Stimulated activated CD4-positive, alpha-beta T cell treated with anti-CD3 and anti-CD28 coated beads, Interleukin-2, amount 100 ng/mL, for 24 hours (primary cell): ENCODE results near the gene VAC14.
A peak's percentile ranks its signal among the peaks of the same experiment; 100 is the strongest.
"Not testable (repeated sequence)": the region's sequence is repeated elsewhere in the genome, so short reads cannot be mapped to it uniquely, and the experiment has no call there.

ENCODE experiments used
- DNase-seq, 2 donors: peaks; one replicate each; pipeline ENCODE4 v3.0.0-alpha.2; 2020

The VAC14 gene

GRCh38 chr16:70800781-70801480 is at the start of gene VAC14:
Gene VAC14, minus strand, starts transcription at chr16:70801158. Its CDS starts 258 bp downstream, at chr16:70800900.
- peak; percentile 98 for DNase-seq

GRCh38 chr16:70823498-70824118 is 22.6 kb upstream of the VAC14 start:
- not testable (repeated sequence) for DNase-seq

GRCh38 chr16:70822734-70823133 is 21.8 kb upstream of the VAC14 start:
- not testable (repeated sequence) for DNase-seq

- not testable (repeated sequence) for DNase-seq
Measured at GRCh38 chr16:70818088-70818487, 17.1 kb upstream of the VAC14 start.

- no peak for DNase-seq
Measured at GRCh38 chr16:70809392-70810060, 8.6 kb upstream of the VAC14 start.

- no peak for DNase-seq
Measured at GRCh38 chr16:70808371-70808770, 7.4 kb upstream of the VAC14 start.

- DNase-seq, result no peak
Measured at GRCh38 chr16:70805787-70806186, 4.8 kb upstream of the VAC14 start.

- no peak for DNase-seq
Measured at GRCh38 chr16:70805380-70805779, 4.4 kb upstream of the VAC14 start.

GRCh38 chr16:70804734-70805169 is 3.8 kb upstream of the VAC14 start:
- DNase-seq, result no peak

- DNase-seq, result no peak
Measured at GRCh38 chr16:70804153-70804733, 3.3 kb upstream of the VAC14 start.

GRCh38 chr16:70803319-70803718 is 2.4 kb upstream of the VAC14 start:
- DNase-seq, result no peak

- no peak for DNase-seq
Measured at GRCh38 chr16:70801611-70802010, 653 bp upstream of the VAC14 start.

- DNase-seq, result peak in 1 of 2 donors; percentile 6
Measured at GRCh38 chr16:70800311-70800710, 647 bp downstream of the VAC14 start.

GRCh38 chr16:70796301-70796700 is 4.7 kb downstream of the VAC14 start:
- DNase-seq, result no peak

GRCh38 chr16:70795296-70795912 is 5.6 kb downstream of the VAC14 start:
- no peak for DNase-seq

- DNase-seq, result no peak
Measured at GRCh38 chr16:70793851-70794502, 7.0 kb downstream of the VAC14 start.

- no peak for DNase-seq
Measured at GRCh38 chr16:70790815-70791214, 10.1 kb downstream of the VAC14 start.

- DNase-seq, result no peak
Measured at GRCh38 chr16:70789595-70790447, 11.1 kb downstream of the VAC14 start.

GRCh38 chr16:70788668-70789594 is 12.0 kb downstream of the VAC14 start:
- no peak for DNase-seq

GRCh38 chr16:70786020-70786755 is 14.8 kb downstream of the VAC14 start:
- no peak for DNase-seq
